T-helper 1 cell (primary cell): Measurements from ENCODE around the gene FOXP1.

Source experiments
- DNase-seq, 5 donors: peaks; one replicate each; pipeline ENCODE4 v3.0.0-alpha.2; 2012 to 2020

Gene FOXP1

DNA sequence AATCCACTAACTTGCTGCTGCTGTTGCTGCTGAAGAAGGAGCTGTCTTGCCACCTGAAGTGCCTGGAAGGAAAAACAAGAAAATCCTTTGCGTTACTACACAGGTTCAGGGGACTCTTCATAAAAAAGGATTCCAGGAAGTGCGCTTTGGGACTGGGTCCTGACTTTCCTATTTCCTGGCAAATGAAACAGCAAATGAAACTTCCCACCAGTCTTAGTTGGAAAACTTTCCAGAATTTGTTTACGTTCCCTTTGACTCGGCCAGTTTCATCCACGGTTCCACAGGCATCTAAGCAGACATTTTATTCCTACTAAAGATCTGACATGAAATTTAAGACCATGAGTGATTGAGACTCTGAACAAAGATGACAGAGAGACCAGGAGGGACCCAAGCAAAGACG is 471.0 kb downstream of the FOXP1 start:
- DNase-seq: no peak

DNA sequence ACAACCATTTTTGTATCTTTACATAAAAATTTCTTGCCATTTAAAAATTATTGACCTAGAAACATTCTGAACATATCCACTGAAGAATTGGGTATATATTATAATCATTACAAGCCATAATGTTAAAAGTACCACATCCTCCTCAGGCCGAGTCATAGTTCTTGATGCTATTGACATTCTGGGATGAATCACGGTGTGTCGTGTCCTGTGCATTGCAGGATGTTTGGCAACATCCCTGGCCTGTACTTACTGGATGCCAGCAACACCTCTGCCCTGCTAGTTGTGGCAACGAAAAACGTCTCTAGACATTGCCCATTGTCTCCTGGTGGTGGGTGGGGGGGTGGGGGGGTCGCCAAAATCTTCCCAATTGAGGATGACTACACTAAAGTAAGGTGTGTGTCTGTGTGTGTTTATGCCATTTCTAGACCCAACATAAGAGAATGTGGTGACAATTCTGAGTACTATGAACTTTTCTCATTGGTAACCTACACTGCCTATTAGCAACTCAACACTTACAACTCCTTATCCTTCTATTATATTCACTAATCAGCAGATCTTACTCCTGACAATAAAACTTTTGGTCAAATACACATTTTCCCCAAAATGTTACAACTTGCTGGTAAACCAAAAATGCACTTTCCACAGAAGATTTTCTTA is 471.6 kb downstream of the FOXP1 start:
- DNase-seq: no peak

DNA sequence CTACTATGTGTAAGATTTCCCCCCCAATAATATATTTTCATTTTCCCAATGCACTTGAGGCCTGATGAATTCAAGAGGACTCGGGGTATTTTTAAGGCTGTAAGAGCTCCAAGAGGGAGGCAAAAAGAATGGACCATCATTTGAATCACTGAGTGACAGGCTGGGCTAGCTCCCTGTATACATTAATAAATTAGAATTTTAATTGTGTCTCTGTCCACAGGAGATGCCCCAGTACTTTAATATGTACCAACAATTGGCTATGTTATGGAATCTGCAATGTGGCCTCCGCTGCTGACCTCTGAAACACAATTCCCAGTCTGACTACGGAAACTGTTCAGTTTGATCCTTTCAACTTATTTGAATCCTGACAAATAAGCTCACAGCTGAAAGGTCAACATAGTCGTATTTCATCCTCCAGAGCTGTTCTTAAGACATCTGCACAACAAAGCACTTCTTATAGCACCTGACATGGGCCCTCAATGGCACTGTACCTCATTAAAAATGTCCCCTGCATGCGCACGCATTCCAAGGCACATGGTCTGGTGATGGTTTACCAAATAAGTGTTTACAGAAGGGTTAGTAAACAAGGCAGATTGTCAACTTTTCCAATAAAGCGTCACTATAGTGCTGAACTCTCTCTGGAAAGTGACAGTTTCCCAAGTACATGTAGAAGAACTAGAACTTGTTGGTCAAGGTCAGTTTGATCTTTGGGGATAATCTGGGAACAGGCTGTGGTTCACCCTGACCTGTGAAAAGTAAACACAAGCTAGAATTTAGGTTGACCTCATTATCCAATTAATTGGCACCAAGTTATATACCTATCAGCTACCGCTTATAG is 472.9 kb downstream of the FOXP1 start:
- DNase-seq: no peak

DNA sequence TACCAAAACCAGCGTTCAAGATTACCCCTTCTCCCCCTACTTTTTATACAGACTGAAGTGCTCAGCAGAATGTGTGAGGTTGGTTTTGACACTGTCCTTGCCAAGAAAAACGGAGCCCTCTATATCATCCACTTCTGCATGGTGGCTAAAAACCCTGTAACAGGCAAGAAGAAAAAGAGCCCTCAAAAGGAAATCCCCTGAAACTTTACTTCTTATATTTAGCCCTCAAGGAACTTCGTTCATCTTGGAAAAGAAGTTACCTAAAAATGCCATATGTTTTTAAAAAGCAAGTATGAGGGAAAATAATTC is 473.6 kb downstream of the FOXP1 start:
- DNase-seq: no peak

DNA sequence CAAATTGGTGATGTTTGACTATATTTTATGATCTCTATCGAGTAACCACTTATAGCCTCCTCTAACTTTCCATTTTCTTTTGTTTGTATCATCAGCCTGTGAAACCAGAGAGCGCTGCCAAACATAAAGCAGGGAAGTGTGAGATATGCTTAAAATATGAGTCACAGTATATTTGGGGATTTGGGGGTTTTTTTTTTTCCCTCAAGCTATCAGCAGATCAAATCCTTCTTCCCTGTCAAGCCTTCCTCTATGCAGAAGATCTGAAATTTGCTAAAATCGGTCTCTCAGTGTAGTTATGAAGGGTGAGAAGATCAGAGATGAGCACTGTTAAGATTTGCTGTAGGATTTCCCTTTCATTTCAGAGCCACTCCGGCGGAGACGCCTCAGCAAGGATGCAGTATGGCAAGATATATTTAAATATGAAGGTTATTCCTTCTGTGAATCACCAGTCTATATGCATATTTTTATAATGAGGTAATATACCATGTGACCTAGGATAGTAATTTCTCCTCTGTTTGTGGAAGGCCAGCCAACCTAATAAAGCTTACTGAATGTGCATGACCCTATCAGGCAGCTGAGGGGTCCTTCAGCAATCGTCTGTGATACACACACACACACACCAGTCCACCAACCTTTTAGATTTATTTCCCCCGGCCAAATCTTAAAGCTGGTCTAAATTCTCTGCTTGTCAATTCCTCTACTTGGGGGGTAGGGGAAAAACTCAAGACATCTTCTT is 474.1 kb downstream of the FOXP1 start:
- no peak for DNase-seq

DNA sequence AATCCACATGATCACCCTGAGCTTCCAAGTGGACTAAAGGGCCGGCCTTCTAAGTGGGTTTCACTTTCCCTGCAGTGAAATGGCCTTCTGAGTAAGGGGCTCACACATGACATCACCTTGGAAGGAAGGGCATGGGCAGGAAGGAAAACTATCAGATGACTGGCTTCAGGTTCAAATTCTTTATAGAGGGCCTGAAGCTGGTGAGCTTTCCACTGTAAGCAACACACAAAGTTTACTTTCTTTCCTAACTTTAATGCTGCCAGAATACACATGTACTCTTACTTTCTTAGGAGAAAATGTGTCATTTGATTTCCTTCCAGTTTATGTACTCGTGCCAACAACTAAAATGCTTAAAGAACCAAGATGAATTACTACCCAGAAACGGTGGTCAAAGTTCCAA is 475.6 kb downstream of the FOXP1 start:
- no peak for DNase-seq

DNA sequence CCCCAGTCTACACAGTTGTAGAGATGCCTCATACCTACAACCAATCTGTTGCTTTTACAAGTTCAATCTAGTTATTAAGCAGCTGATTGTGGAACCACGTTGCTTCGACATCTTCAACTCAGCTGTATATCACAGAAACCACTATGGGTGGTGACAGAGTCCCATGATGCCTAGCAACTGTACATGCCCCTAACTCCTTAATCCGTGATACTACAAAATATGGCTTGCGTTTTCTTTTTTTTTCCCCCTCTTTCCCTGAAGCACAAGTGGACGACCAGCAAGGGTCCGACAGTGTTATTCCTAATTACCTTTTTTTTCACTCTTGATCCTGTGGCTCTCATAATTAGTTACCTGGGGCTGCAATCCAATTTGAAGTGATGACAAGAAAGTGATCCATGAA is 478.6 kb downstream of the FOXP1 start:
- DNase-seq: no peak

DNA sequence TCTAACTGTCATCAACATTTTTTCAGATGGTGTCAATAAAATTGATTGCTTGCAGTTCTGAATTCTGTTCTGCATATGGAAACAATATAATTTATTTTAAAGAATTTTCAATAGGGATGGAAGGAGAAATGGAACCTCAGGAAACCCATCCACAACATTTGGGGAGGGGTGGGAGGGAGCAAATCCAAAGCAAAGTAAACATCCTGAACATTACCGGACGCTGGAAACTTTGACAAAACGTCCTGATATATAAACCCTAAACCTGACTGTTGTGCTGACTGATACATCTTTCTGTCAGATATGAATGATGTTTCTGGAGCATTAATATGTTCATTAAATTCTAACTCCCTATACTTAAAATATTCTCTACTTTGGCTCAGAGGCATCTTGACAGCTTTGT is 479.0 kb downstream of the FOXP1 start:
- no peak for DNase-seq

DNA sequence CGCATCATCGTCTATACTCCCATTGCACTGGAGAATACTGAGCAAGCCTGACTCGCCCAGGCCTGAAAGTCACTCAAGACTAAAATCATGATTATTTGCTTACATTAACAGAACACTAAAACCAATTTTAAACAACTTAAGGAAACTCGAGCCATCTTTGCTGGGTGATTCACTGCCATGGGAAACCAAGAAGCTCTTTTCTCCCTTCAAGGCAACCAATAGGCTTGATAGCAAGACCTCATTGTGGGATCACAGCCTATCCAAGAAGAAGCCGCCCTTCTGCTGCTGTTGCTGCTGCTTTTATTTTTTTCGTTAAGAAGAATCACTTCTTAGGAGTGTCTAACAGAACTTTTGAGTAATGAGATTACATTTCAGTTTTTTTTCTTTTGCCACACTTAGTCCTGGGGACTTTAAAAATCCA is 479.4 kb downstream of the FOXP1 start:
- no peak for DNase-seq

DNA sequence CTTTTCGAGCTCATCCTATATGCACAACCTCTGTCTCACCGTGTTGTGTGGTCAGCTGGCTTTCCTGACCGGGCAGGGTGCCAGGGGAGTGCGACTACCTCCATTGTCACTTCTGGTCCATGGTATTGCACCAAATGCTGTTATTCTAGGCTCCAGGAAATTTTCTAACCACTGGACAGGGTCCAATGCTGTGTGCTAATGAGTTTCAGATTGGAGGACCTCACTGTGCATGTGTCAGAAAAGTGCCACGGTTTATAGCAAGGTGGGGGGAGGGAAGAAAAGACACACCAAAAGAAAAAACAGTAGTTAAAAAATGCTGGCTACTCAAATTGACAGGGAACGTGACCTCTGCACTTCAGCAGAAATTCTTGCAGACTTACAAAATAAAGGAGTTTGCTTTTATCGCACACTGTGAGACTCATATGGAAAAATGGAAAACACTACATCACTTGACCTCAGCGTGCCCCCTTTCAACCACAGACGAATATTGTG is 480.1 kb downstream of the FOXP1 start:
- no peak for DNase-seq

DNA sequence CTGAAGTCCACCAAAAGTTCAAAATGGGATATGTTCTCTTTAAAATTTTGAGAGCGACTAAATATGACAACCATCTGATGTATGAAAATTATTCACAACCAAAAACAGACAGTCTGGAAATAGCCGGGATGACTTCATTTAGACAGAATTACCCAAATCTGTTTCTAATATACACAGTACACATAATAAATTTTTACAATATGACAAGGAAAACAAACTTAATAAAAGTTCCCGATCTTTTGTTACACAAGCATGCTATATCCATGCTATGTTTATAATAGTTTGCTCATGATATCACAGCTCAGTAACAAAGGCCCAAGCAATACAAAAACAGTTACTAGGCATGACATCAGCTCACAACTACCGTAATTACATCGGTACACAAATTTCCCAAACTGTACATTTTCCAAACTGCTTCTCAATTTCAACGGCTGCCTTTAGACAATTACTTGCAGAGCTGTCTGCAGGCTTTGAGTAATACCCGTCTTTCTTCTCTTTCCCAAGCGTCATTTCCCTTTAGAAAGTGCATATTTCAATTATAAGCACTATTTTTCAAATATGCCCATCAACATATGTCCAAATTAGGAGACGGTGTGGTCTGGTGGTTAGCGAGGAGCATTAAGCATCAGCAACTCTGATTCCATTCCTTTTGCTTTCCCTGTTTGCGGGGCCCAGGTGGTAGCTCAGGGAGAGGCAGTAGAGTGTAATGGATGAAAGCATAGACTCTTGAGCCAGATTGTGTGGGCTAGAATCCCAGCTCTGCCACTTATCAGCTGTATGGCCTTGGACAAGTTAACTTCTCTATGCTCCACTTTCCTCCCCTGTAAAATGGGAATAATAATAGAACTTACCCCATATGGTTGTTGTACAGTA is 481.2 kb downstream of the FOXP1 start:
- DNase-seq: no peak

DNA sequence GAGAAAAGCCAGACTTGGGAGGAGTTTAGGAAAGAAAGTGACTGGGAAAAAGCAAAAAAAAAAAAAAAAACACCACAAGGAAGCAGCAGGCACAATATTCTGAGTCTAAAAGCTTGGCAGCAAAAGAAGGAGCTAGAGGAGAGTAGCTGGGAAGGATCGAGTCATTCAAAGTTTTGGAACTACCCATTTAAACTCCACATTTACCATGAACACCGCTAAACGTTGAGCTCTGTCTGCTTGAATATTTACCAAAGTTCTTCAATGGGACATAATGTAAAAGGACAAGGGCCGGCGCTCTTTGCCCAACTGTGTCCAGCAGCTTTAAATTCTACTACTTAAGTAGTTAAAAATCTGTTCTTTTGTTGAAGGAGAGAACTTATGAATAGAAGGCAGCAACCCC is 481.9 kb downstream of the FOXP1 start:
- DNase-seq: no peak

DNA sequence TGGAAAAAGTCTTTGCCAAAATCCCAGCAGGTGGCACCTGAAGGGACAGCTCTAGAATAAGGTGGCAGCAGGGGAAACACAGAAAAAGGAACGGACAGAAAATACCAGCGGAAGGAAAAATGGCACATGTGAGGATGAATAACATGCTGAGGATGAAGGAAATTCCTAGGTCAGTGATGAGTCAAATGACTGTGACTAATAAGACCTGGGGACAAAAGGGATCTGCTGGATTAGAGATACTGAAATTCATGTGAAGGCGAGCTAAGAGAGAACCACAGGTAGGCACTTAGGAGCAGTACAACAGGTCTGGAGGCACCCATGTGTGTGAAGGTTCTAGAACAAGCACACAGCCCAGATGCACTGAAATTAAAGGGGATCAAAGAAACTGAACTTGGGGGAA is 482.5 kb downstream of the FOXP1 start:
- DNase-seq: no peak

DNA sequence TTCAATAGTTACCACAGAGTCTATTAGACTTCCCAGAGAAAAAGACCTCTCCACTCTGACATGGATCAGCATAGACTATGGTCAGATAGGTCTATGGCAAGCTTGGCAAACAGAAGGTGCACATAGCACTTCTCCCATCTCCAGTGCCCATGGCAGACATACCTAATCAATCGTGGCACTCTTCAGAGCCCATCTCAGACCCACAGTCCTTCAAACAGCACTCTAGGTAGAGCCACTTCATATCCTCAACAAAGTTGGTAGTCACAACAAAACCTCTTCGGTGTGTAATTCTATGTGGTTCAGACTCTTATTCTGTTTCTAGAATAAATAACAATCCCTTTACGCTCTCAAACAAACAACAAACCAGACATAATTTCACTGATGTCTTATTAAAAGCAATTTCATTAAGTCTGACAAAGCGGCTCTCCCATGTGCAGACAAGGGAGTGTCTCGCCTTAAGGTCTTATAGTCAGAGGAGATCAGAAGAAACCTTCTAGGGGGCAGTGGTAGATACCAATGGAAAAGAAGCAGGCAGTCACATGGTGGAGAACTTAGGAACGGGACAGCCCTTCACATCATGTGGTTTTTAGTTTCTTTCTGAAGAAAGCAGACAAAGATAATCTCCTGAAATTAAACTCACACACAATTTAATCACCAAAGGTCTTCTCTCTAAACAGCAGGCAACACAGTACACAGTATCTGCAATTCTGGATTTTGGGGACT is 483.4 kb downstream of the FOXP1 start:
- DNase-seq: no peak

DNA sequence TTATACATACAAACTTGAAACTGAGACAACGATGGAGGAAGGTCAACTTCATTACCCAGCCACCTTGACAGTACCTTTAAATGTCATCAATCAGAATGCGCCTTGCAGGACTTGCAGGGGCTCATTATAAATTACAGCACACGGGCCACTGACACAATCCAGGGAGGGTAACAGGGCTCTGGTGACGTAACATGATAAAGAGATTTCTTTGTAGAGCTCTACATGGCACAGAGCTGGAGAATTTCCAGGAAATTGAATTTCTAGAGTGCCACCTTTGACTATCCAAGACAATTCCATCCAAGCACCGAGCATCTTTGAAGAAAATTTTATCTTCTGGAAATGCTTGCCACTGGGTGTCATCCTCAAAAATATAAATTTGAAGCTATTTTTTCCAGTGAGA is 486.0 kb downstream of the FOXP1 start:
- no peak for DNase-seq

DNA sequence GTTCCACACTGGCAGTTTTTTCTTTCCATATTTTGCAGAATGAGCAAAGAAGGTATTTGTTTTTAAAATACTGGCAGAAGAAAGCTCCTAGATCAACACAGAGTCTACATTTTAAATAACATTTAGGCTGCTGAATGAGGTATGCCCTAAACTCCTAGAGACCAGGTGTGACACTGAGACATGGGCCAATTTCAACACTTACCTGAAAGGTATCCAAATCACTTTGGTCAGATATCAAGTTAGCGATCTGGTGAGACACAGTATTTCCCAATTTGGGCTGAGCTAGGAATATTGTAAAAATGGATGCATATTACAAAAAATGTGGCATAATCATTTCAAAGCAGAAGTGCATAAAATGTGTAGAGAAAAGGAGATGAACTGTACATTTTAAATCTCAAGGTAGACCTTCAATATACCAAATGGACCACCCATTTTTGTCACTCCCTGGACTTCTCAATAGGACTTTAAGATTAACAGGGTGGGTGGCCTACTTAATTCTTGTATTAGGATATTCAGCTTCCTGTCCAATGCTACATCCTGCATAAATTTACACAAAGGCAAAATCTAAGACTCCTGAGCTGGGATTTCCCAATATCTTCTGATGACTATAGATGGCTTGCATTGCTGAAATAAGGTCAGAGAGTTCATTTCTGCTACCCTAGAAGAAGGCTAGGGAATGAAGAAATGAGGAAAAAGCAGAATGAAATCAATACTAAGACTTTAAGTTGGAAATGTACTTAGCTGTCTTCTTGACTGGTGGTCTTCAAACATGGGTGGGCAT is 487.8 kb downstream of the FOXP1 start:
- DNase-seq: no peak

DNA sequence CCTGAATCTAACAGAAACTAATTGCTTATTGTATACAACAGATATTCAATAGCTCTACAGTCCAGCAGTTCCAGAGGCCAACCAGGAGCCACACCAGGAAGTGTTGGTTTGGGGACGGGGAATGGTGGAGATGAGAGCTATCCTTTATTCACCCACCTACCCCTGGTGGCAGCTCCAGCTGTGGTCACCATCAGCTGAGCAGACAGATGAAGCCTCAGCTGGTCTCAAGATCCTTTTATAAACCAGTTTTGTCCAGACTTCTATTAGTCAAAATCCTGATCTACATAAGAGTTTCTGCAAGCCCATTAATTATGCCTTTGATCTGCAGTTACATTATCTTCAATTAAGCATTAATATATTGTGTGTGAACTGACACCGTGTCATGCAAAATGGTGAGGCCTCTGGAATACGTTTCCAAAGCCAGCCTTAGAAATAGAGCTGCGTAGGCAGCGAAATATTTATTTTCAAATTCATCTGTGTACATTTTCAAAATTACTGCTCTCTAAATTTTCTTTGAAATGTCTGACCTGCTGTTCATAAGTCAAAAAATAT is 488.8 kb downstream of the FOXP1 start:
- DNase-seq: no peak

DNA sequence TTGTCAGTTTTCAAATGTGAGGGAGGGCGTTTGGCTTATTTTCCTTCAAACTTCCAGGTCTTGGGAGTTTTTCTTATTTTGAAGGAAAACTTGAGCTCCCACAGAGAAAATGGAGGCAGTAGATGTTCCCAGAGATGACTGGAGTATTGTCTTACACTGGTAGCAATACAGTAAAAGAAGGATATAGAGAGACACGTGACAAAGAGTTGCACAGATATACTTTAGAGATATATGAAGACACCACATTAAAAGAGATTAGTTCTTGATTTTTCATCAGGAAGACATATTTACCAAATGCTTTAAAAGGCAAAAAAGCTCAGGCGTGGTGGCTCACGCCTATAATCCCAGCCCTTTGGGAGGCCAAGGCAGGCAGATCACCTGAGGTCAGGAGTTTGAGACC is 490.9 kb downstream of the FOXP1 start:
- no peak for DNase-seq

DNA sequence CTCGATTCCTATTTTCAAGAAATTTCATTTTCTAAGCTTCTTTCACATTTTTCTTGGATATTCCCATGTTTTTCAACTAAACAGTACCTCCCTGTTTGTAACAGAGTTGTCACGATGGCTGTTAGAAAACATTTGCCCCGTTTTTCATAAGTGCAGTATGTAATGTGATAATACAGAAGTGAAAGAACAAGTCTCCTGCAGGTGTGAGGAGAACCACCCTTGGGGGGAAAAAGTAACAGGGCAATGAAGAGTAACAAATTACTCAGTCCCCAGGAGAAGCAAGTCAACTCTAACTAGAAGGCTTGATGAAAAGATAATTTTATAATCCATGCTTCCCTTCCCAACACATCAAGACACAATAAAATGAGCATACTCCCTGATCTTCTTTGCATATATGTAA is 493.3 kb downstream of the FOXP1 start:
- no peak for DNase-seq

DNA sequence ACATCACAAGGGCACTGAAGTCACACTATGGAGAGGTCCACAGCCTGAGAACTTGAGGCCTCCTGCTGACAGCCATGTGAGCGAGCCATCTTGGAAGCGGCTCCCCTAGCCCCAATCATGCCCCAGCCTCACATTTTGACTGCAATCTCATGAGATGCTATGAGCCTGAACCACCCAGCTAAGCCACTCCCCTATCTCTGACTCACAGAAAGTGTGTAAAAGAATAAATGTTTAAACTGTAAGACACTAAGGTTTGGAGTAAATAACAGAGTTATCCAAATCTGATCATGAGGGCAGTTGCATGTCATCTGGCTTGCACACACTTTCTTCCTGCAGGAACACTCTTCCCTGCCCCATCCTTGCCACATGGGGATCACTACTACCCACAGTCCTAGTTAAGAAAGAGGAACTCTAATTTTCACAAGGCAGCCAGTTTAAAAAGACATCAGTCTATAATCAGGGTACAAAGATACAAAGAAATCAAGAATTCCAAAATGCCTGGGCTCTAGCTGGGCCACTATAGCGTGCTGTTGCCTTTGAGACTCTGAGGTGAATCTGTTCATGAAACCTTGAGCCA is 494.2 kb downstream of the FOXP1 start:
- DNase-seq: no peak

DNA sequence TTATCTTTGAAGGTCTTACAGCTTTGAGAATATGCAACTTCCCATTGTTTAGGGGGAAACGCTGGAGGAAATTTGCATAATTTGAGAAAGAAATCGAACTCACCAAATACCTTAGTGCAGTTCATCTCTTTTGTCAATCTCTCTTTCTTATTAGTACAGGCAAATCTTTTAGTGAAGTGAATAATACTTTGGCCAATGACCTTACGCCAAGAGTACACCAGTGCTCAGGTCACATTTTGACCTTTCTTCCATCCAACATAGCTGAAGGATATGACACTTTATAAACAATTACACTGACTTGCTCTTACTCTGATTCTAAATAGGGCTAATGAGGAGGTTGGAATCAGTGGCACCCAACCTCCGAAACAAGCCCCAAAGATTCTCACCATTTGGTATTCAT is 494.8 kb downstream of the FOXP1 start:
- DNase-seq: no peak
